Mesothelial cell of epicardium (in vitro differentiated cells): ENCODE data around the gene CYP2U1. TPM values are rescaled to one million over a fixed set of nuclear protein-coding genes. Genes with fewer than 3 reads are reported as not detected.

Experiments
- DNase-seq, 2 experiments: peaks; one replicate each; pipeline ENCODE4 v3.0.0; 2021; ENCODE audit warnings: low spot score in 2 of 2; ENCODE audit not compliant: unreplicated experiment in 2 of 2
- H3K27ac Mint-ChIP-seq: 2 replicates; pipeline ENCODE4 v1.8.0; 2021; ENCODE audit warnings: mixed read lengths
- H3K27me3 Mint-ChIP-seq: 2 replicates; pipeline ENCODE4 v1.8.0; 2021; ENCODE audit warnings: low read depth, mixed read lengths
- H3K36me3 Mint-ChIP-seq: 2 replicates; pipeline ENCODE4 v1.8.0; 2021; ENCODE audit warnings: mixed read lengths
- H3K4me1 Mint-ChIP-seq: 2 replicates; pipeline ENCODE4 v1.8.0; 2021; ENCODE audit warnings: mixed read lengths
- H3K4me3 Mint-ChIP-seq: 2 replicates; pipeline ENCODE4 v1.8.0; 2021; ENCODE audit warnings: mild to moderate bottlenecking, moderate library complexity, mixed read lengths
- H3K9me3 Mint-ChIP-seq: 2 replicates; pipeline ENCODE4 v1.8.0; 2021; ENCODE audit warnings: mixed read lengths
- total RNA-seq: library from RNA; stranded (reverse); gene quantifications from 3 replicates; pipeline ENCODE4 v1.2.1, GENCODE V29; 2021
- TF ChIP-seq, protein P1 (sequence below): fragments of 200-600 bp; sonication (generic); IDR thresholded peaks from one replicate; pipeline ENCODE4 v1.5.0; 2021; ENCODE audit warnings: antibody characterized with exemption; ENCODE audit not compliant: unreplicated experiment

Gene CYP2U1
- total RNA-seq, 1 donor from 2014 or later, result 6.6 TPM

DNA sequence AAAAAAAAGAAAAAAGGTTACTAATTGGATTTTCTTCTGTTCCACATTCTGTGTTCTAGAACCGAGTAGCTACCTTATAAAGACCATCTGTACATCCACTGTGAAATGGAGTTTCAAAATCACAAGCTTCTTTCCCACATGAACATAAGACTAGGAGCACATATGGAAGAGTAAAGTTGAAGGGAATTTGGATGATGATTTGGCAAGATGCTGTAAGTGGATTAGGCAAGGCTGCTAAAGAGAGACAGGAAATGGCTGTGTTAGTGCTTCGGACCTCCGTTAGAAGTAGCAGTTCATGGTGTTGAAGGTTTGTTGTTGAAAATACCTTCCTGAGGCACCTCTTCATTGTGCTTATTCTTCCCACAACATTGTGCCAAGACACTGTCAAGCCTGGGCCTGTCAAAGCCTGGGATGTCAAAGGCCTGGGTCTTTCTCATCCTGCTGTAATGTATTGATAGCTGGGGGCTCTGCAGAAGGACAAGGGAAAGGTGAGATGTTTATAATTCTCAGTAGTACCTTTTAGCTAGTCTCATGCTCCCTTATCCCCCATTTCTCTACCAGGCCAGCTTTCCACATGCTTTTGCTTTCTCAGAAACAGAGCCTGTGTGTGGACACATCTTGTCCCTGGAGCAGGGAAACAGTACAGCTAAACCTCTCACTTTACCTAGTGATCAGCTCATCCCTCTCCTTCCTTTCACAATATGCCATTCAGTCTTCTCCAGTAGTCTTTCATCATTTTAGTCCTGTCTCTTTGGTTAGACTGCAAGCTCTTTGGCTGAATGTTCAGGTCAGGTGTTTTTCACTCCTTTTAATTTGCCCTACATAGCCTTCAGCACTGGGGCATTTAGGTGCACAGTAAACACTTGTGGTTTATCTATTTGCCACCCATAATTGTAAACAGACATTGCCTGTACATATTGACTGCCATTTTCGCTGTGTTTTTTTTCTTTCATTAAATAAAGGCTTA lies 37.9 kb upstream of the CYP2U1 start:
- H3K4me3 Mint-ChIP-seq, result no peak overlapping the region
- peaks cover 9% of the 10 kb centered on the region for H3K36me3 Mint-ChIP-seq
- H3K4me1 Mint-ChIP-seq, result peaks cover 41% of the 10 kb centered on the region
- TF ChIP-seq, protein P1, sequence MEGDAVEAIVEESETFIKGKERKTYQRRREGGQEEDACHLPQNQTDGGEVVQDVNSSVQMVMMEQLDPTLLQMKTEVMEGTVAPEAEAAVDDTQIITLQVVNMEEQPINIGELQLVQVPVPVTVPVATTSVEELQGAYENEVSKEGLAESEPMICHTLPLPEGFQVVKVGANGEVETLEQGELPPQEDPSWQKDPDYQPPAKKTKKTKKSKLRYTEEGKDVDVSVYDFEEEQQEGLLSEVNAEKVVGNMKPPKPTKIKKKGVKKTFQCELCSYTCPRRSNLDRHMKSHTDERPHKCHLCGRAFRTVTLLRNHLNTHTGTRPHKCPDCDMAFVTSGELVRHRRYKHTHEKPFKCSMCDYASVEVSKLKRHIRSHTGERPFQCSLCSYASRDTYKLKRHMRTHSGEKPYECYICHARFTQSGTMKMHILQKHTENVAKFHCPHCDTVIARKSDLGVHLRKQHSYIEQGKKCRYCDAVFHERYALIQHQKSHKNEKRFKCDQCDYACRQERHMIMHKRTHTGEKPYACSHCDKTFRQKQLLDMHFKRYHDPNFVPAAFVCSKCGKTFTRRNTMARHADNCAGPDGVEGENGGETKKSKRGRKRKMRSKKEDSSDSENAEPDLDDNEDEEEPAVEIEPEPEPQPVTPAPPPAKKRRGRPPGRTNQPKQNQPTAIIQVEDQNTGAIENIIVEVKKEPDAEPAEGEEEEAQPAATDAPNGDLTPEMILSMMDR, result no peak
- H3K27ac Mint-ChIP-seq, result no peak overlapping the region
- DNase-seq, result no peak
- no peaks in the 10 kb centered on the region for H3K27me3 Mint-ChIP-seq
- peaks cover 21% of the 10 kb centered on the region for H3K9me3 Mint-ChIP-seq

DNA sequence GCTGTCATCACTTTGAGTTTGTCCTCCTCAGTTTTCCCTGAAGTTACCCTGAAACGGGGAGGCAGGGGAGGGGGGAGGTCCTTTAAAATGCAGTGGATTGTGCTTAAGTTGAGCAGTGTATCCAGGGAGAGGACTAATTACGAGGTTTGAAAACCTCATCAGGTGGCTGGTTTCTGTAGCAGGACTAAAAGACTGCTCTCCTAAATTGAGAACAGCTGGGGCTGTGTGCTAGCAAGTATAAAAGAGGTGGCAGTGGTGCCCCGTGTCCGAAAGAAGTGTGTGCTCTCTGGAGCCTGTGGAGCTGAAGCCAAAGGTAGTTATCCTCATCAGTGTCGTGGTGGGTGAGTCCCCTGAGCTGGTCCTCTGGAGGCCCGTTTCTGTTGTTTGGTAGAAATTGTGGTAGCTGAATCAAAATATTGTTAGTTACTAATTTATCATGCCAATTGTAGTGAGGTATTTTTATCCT lies 37.2 kb upstream of the CYP2U1 start:
- peak overlapping the region; percentile 48 for H3K27ac Mint-ChIP-seq
- no peak for DNase-seq

DNA sequence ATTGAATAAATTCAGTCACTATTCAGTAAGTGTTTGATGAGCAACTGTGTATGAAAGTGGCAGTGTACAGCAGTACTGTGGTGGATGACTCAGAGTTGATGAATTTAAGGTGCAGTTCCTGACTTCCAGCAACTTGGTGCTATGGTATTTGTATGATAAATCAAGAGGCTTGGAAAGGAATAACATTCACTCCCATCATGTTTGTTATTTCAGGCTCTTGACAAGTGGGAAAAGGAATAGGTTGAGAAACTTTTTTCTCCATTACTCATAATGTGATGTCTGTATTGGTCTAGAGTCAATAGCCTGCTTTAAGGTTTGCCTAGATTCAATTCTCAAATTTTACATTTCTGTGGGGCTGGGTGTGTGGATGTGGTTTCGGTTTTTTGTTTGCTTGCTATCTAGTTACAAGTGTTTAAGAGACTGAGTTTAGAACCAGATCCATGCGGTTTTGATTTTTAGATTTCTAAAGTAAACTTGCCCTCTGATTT lies 35.1 kb upstream of the CYP2U1 start:
- DNase-seq, result no peak
- peak overlapping the region; percentile 85 for H3K27ac Mint-ChIP-seq
- H3K4me1 Mint-ChIP-seq, result peaks cover 62% of the 10 kb centered on the region
- peaks cover 3% of the 10 kb centered on the region for H3K9me3 Mint-ChIP-seq
- TF ChIP-seq, protein P1, result no peak
- H3K4me3 Mint-ChIP-seq, result no peak overlapping the region
- peaks cover 2% of the 10 kb centered on the region for H3K36me3 Mint-ChIP-seq
- H3K27me3 Mint-ChIP-seq, result no peaks in the 10 kb centered on the region

More for the DNA sequence above, 37.2 kb upstream of the CYP2U1 start:
- TF ChIP-seq, protein P1, result no peak
- Mint-ChIP-seq H3K36me3 (peaks cover 7% of the 10 kb centered on the region), H3K9me3 (peaks cover 17% of the 10 kb centered on the region), H3K4me3 (no peak overlapping the region), H3K27me3 (no peaks in the 10 kb centered on the region), H3K4me1 (peaks cover 45% of the 10 kb centered on the region)

DNA sequence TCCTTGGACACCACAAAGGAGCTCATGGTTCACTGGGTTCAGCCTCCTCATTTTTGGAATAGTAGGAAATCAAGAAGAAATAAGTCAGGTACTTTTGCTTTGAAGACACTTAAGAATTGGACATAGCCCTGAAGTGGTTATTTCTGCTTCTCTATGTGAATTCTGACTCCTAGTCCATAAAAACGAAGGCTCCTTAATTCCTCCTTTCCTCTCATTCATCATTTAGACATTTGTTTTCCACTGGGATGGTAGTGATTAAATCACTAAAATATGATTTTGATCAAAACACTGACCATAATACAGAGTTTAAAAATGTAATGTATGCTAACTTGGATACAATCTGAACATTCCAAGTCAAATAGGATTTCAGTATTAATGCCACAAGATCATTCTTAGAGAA lies 34.7 kb upstream of the CYP2U1 start:
- no peak for DNase-seq
- Mint-ChIP-seq H3K27ac (peak overlapping the region; percentile 85), H3K36me3 (peaks cover 2% of the 10 kb centered on the region), H3K9me3 (no peaks in the 10 kb centered on the region), H3K27me3 (no peaks in the 10 kb centered on the region), H3K4me3 (no peak overlapping the region), H3K4me1 (peaks cover 66% of the 10 kb centered on the region)
- TF ChIP-seq, protein P1, result no peak

DNA sequence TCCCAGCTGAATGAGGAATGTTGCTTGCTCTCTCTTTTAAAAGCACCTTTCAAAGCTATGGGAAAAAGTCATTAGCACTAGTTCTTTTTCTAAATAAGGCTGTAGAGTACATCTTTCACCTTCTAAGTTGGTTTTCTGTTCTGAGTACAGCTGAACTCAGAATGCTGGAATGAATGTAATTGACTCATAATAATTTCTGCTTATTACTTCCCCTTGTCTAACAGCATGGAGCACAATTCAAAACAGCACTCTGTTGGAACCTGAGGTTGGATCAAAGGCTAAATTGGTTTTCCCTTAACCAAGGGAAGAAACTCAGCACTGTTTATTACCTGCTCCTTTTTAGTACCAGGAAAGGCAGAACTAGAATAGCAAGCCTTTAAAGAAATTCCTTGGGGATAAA lies 33.5 kb upstream of the CYP2U1 start:
- H3K27ac Mint-ChIP-seq, result peak overlapping the region; percentile 65
- peaks cover 68% of the 10 kb centered on the region for H3K4me1 Mint-ChIP-seq
- DNase-seq, result no peak
- TF ChIP-seq, protein P1, result no peak
- H3K4me3 Mint-ChIP-seq, result no peak overlapping the region
- no peaks in the 10 kb centered on the region for H3K27me3 Mint-ChIP-seq
- H3K9me3 Mint-ChIP-seq, result no peaks in the 10 kb centered on the region
- H3K36me3 Mint-ChIP-seq, result peaks cover 2% of the 10 kb centered on the region
